Common myeloid progenitor, CD34-positive (primary cell): ENCODE data around the gene ELF5.

Experiments used
- CTCF ChIA-PET: fragments of 350-600 bp; sonication (Branson Sonifier 250); formaldehyde crosslinking; loops from one replicate; lab custom pipeline; 2021; ENCODE audit warnings: antibody characterized with exemption; lab: Charles Lee
- POLR2A ChIA-PET: fragments of 350-600 bp; sonication (Branson Sonifier 250); formaldehyde crosslinking; loops from one replicate; lab custom pipeline; 2021; ENCODE audit warnings: antibody characterized with exemption; lab: Charles Lee
- DNase-seq, 3 donors: peaks; one replicate each; pipeline versions ENCODE4 v3.0.0 to v3.0.0-alpha.2; 2013
- H3K27ac ChIP-seq, 2 experiments: 1 replicate in 1 of 2; 2 replicates in 1 of 2; pipeline ENCODE4 v1.7.0; 2013; ENCODE audit warnings: inconsistent platforms in 2 of 2, low read length in 2 of 2, mild to moderate bottlenecking in 2 of 2, low read depth in 1 of 2, moderate library complexity in 1 of 2; ENCODE audit not compliant: severe bottlenecking in 2 of 2, insufficient read depth in 1 of 2, poor library complexity in 1 of 2
- H3K27me3 ChIP-seq, 5 experiments: replicated peaks in 2 of 5; 1 replicate in 3 of 5; 2 replicates in 2 of 5; pipeline versions ENCODE4 v1.6.1 to v1.7.0; 2013; ENCODE audit warnings: low read length in 4 of 5, mild to moderate bottlenecking in 2 of 5, moderate library complexity in 2 of 5, inconsistent platforms in 1 of 5; ENCODE audit not compliant: insufficient read depth in 5 of 5, control insufficient read depth in 4 of 5
- H3K36me3 ChIP-seq, 4 experiments: 1 replicate in 2 of 4; 2 replicates in 2 of 4; pipeline versions ENCODE4 v1.6.1 to v1.7.0; 2013; ENCODE audit warnings: low read length in 3 of 4, control low read depth in 1 of 4, mild to moderate bottlenecking in 1 of 4; ENCODE audit not compliant: control insufficient read depth in 4 of 4, insufficient read depth in 4 of 4
- H3K4me1 ChIP-seq, 4 experiments: 1 replicate in 3 of 4; 2 replicates in 1 of 4; pipeline versions ENCODE4 v1.6.1 to v1.7.1; 2013; ENCODE audit warnings: low read length in 3 of 4, mild to moderate bottlenecking in 3 of 4, control low read depth in 1 of 4, inconsistent platforms in 1 of 4, moderate library complexity in 1 of 4; ENCODE audit not compliant: control insufficient read depth in 4 of 4, insufficient read depth in 4 of 4; ENCODE audit errors: control extremely low read depth in 1 of 4
- H3K4me3 ChIP-seq, 7 experiments: 1 replicate in 4 of 7; 2 replicates in 3 of 7; pipeline versions ENCODE4 v1.5.1 to v1.7.0; 2013; ENCODE audit warnings: mild to moderate bottlenecking in 7 of 7, low read length in 6 of 7, moderate library complexity in 6 of 7, inconsistent platforms in 2 of 7, low read depth in 2 of 7, control low read depth in 1 of 7; ENCODE audit not compliant: insufficient read depth in 4 of 7, control insufficient read depth in 1 of 7; ENCODE audit errors: extremely low read depth in 1 of 7
- H3K9me3 ChIP-seq, 5 experiments: 1 replicate in 4 of 5; 2 replicates in 1 of 5; pipeline versions ENCODE4 v1.6.1 to v1.7.1; 2013; ENCODE audit warnings: low read length in 4 of 5, mild to moderate bottlenecking in 2 of 5, inconsistent platforms in 1 of 5, low read depth in 1 of 5, moderate library complexity in 1 of 5; ENCODE audit not compliant: control insufficient read depth in 4 of 5, insufficient read depth in 2 of 5; ENCODE audit errors: control extremely low read depth in 1 of 5
- WGBS: methylation state at CpG from one replicate; pipeline ENCODE4 v1.1.5; 2013; ENCODE audit not compliant: insufficient coverage; 5-methylcytosine and 5-hydroxymethylcytosine counted together

The ELF5 gene

DNA sequence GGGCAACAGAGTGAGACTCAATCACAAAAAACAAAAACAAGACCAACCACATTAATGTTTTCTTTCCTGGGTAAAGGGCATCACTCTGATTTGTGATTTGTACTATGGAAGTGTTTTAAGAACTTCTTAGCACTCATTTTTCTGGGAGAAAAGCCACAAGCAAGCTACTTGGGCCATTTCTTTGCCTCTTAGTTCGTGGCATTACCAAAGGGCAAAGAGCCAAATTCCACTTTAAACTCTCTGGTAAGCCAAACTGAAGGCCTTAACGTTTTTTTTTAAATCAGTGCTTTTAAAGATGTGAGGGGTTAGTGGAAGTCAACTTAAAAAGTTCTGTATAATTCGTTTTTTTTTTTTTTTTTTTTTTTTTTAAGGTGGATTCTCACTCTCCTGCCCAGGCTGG, 37.9 kb downstream of the ELF5 start:
- POLR2A ChIA-PET = no interaction called here
- DNase-seq = no peak
- WGBS = 100% methylated on average over 1 of the region's 3 CpGs

GRCh38 chr11:34473603-34474169, 39.9 kb downstream of the ELF5 start:
- ChIA-PET CTCF (interaction anchor here (0.8 to 1.5 kb wide), 3 partner anchors 12 to 300 kb away, joined by 3 to 5 read pairs (median 3); no protein-coding TSS in a partner anchor), POLR2A (no interaction called here)
- Histone ChIP-seq H3K4me1 (no peaks in the 10 kb centered on the region), H3K27ac (no peak overlapping the region), H3K4me3 (no peak overlapping the region), H3K27me3 (no peaks in the 10 kb centered on the region), H3K36me3 (peaks cover 18 to 56% (median 34%) of the 10 kb centered on the region in 4 experiments), H3K9me3 (no peaks in the 10 kb centered on the region)
- DNase-seq = no peak
- 100% methylated on average over 2 of the region's 4 CpGs for WGBS

More for the DNA sequence above, 37.9 kb downstream of the ELF5 start:
- no peaks in the 10 kb centered on the region for H3K4me1 ChIP-seq
- H3K36me3 ChIP-seq = peaks cover 8 to 36% (median 16%) of the 10 kb centered on the region in 4 experiments
- H3K9me3 ChIP-seq = no peaks in the 10 kb centered on the region
- CTCF ChIA-PET = no interaction called here
- no peak overlapping the region for H3K4me3 ChIP-seq
- H3K27me3 ChIP-seq = no peaks in the 10 kb centered on the region
- H3K27ac ChIP-seq = no peak overlapping the region

- H3K4me3 ChIP-seq = no peak overlapping the region
- peaks cover 6 to 29% (median 12%) of the 10 kb centered on the region in 5 experiments for H3K9me3 ChIP-seq
- no peaks in the 10 kb centered on the region for H3K27me3 ChIP-seq
- H3K4me1 ChIP-seq = peaks cover 0 to 7% (median 0%) of the 10 kb centered on the region in 4 experiments
- H3K27ac ChIP-seq = no peak overlapping the region
- 80% methylated on average over 8 of the region's 8 CpGs for WGBS
- peaks cover 48 to 98% (median 70%) of the 10 kb centered on the region in 4 experiments for H3K36me3 ChIP-seq
- ChIA-PET CTCF (interaction anchor here (0.6 to 3.8 kb wide), 30 partner anchors 9 to 362 kb away, joined by 3 to 23 read pairs (median 4); partner anchors contain the start of gene NAT10), POLR2A (interaction anchor here (0.7 to 1.0 kb wide), 2 partner anchors 30 to 102 kb away, joined by 3 read pairs; no protein-coding TSS in a partner anchor)
- DNase-seq = peak; percentile 58 to 84 (median 83)
Measured at GRCh38 chr11:34468209-34468841, 45.3 kb downstream of the ELF5 start.

DNA sequence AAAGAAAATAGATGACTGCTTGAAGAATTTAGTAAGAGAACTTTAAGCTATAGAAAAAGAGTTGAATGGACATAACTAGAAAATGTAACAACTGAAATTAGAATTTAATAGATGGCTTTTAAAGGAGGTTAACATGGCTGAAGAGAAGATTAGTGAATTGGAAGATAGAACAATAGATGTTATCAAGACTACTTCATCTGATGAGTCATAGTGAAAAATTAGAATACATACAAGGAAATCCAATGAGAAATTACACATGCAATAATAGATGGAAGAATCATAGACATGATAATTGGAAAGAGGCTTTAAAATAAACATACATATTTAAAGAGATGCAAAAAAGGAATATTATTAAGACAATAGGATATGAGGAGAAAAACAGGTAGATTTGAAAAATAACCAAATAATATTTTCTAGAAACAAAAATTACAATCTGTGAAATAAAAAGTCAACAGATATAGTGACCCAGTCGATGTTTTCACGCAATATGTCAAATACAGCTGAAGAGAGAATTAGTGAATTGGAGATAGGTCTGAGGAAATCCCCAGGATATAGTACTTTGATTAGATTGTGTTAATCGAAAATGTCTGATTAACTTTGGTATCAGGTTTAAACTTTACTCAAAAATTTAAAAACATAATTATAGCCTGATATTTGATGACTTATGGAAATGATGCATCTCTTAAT, 46.6 kb downstream of the ELF5 start:
- 65% methylated on average over 2 of the region's 3 CpGs for WGBS
- H3K27ac ChIP-seq = no peak overlapping the region
- H3K27me3 ChIP-seq = no peaks in the 10 kb centered on the region
- CTCF ChIA-PET = interaction anchor here (0.8 to 3.8 kb wide), 18 partner anchors 10 to 325 kb away, joined by 3 to 18 read pairs (median 5); no protein-coding TSS in a partner anchor
- H3K9me3 ChIP-seq = peaks cover 6 to 29% (median 12%) of the 10 kb centered on the region in 5 experiments
- H3K4me1 ChIP-seq = peaks cover 0 to 7% (median 0%) of the 10 kb centered on the region in 4 experiments
- POLR2A ChIA-PET = interaction anchor here (0.7 kb wide), 1 partner anchor 33 kb away, joined by 3 read pairs; no protein-coding TSS in a partner anchor
- peak overlapping the region in 1 of 7 experiments; percentile 30 for H3K4me3 ChIP-seq
- DNase-seq = peak in 2 of 3 donors; percentile 52 to 61
- H3K36me3 ChIP-seq = peaks cover 54 to 96% (median 75%) of the 10 kb centered on the region in 4 experiments

- ChIA-PET POLR2A (interaction anchor here (0.7 kb wide), 1 partner anchor 562 kb away, joined by 3 read pairs; no protein-coding TSS in a partner anchor), CTCF (interaction anchor here (0.9 to 2.0 kb wide), 11 partner anchors 10 to 107 kb away, joined by 3 to 5 read pairs (median 5); partner anchors contain the start of genes ABTB2 and CAT)
- DNase-seq = peak; percentile 60 to 84 (median 75)
- Histone ChIP-seq H3K27me3 (no peaks in the 10 kb centered on the region), H3K4me1 (peaks cover 0 to 7% (median 0%) of the 10 kb centered on the region in 4 experiments), H3K36me3 (peaks cover 46 to 95% (median 75%) of the 10 kb centered on the region in 4 experiments), H3K27ac (no peak overlapping the region), H3K9me3 (peaks cover 6 to 29% (median 12%) of the 10 kb centered on the region in 5 experiments), H3K4me3 (no peak overlapping the region)
- WGBS = 49% methylated on average over 6 of the region's 7 CpGs
Measured at GRCh38 chr11:34464591-34465051, 49.0 kb downstream of the ELF5 start.

DNA sequence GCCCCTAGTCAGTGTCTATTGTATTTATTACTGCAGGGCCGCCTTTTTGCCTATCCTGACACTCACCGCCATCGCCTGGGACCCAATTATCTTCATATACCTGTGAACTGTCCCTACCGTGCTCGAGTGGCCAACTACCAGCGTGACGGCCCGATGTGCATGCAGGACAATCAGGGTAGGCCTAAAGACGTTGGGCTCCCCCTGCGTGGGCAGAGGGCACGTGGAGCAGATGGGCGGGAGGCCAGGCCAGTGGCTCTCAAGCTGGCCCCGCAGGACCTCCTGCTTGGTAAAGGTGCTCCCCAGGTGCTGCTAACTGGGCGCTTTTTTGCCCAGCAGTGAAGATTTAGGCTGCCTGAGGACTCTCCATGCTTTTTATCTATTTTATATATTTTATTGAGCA, 52.4 kb downstream of the ELF5 start:
- no peak overlapping the region for H3K27ac ChIP-seq
- no peak overlapping the region for H3K4me3 ChIP-seq
- DNase-seq = no peak
- peaks cover 4 to 17% (median 10%) of the 10 kb centered on the region in 5 experiments for H3K9me3 ChIP-seq
- H3K4me1 ChIP-seq = peaks cover 0 to 7% (median 0%) of the 10 kb centered on the region in 4 experiments
- WGBS = 94% methylated on average over 13 of the region's 14 CpGs
- CTCF ChIA-PET = interaction anchor here (3.4 kb wide), 1 partner anchor 11 kb away, joined by 20 read pairs; no protein-coding TSS in a partner anchor
- no peaks in the 10 kb centered on the region for H3K27me3 ChIP-seq
- peaks cover 55 to 95% (median 81%) of the 10 kb centered on the region in 4 experiments for H3K36me3 ChIP-seq
- POLR2A ChIA-PET = no interaction called here
